ENCODE measurements around the gene MEIS2.

The MEIS2 gene

DNA sequence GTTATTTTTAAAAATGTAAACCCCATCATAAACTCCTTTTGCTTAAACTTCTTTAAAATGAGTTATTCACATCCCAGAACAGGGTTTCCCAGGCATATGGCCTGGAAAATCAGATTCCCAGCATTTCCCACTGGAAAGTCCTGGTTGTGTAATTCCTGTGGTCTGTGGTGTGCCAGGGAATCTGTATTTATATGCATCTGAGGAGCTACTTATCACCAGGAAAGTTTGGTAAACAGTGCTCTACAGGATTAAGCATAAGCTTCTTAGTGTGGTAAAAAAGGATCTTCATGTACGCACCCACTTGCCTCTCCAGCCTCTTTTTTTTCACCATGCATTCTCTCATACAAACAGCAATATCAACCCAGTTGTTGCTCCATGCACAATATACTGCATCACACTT is 28.2 kb downstream of the MEIS2 start:
- Histone ChIP-seq H3K27me3 (ENCODE audit: insufficient read depth, low read length, poor library complexity) (no peaks in the 10 kb centered on the region), H3K4me2 (ENCODE audit: insufficient read depth, low read length) (no peak overlapping the region), H4K20me1 (ENCODE audit: insufficient read depth, low read length) (no peaks in the 10 kb centered on the region), H2AFZ (ENCODE audit: low read depth, low read length) (no peak overlapping the region), H3K79me2 (ENCODE audit: insufficient read depth, low read length) (no peaks in the 10 kb centered on the region), H3K4me3 (ENCODE audit: low read depth in 1 of 2, low read length in 2 of 2) (no peak overlapping the region), H3K9ac (ENCODE audit: low read depth, low read length) (no peak overlapping the region), H3K36me3 (ENCODE audit: insufficient read depth, low read length) (no peaks in the 10 kb centered on the region), H3K9me3 (ENCODE audit: insufficient read depth, low read length, severe bottlenecking) (no peaks in the 10 kb centered on the region), H3K27ac (ENCODE audit: low read length) (no peak overlapping the region), H3K4me1 (ENCODE audit: insufficient read depth, low read length) (no peaks in the 10 kb centered on the region)
- ATAC-seq (ENCODE audit: insufficient read depth, low read depth): no peak
- no peak for DNase-seq
- TF ChIP-seq, protein P1, sequence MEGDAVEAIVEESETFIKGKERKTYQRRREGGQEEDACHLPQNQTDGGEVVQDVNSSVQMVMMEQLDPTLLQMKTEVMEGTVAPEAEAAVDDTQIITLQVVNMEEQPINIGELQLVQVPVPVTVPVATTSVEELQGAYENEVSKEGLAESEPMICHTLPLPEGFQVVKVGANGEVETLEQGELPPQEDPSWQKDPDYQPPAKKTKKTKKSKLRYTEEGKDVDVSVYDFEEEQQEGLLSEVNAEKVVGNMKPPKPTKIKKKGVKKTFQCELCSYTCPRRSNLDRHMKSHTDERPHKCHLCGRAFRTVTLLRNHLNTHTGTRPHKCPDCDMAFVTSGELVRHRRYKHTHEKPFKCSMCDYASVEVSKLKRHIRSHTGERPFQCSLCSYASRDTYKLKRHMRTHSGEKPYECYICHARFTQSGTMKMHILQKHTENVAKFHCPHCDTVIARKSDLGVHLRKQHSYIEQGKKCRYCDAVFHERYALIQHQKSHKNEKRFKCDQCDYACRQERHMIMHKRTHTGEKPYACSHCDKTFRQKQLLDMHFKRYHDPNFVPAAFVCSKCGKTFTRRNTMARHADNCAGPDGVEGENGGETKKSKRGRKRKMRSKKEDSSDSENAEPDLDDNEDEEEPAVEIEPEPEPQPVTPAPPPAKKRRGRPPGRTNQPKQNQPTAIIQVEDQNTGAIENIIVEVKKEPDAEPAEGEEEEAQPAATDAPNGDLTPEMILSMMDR (IDR thresholded peaks at IDR 0.05; ENCODE audit: borderline replicate concordance, extremely low read depth, low read length, poor library complexity, severe bottlenecking): no peak
- TF ChIP-seq EZH2 (IDR thresholded peaks at IDR 0.05; ENCODE audit: borderline replicate concordance, low read depth, low read length, severe bottlenecking): no peak

DNA sequence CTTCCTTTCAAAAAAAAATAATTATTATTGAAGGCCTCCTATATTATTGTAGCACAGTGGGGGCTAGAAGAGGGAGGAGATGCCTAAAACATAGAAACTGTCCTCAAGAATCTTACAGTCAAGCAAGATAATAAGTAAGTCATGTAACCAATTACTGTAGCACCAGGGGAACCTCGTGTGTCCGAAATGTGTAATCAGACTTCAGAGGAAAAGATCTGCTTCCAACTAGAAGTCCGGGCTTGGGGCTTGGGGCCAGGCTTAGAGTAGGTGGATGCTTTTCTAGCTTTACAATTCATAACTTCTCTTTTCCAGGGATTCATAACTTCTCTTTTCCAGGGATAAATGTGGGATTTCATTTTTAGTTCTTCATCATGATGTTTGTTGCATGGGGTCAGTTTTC is 29.2 kb downstream of the MEIS2 start:
- no peak overlapping the region for H3K4me2 ChIP-seq (ENCODE audit: insufficient read depth, low read length)
- no peaks in the 10 kb centered on the region for H3K4me1 ChIP-seq (ENCODE audit: insufficient read depth, low read length)
- H3K4me3 ChIP-seq (ENCODE audit: low read depth in 1 of 2, low read length in 2 of 2): no peak overlapping the region
- H2AFZ ChIP-seq (ENCODE audit: low read depth, low read length): no peak overlapping the region
- H3K79me2 ChIP-seq (ENCODE audit: insufficient read depth, low read length): no peaks in the 10 kb centered on the region
- no peaks in the 10 kb centered on the region for H3K36me3 ChIP-seq (ENCODE audit: insufficient read depth, low read length)
- no peak for DNase-seq
- no peak overlapping the region for H3K9ac ChIP-seq (ENCODE audit: low read depth, low read length)
- no peak for ATAC-seq (ENCODE audit: insufficient read depth, low read depth)
- H3K27ac ChIP-seq (ENCODE audit: low read length): no peak overlapping the region
- H4K20me1 ChIP-seq (ENCODE audit: insufficient read depth, low read length): no peaks in the 10 kb centered on the region
- TF ChIP-seq EZH2 (IDR thresholded peaks at IDR 0.05; ENCODE audit: borderline replicate concordance, low read depth, low read length, severe bottlenecking): no peak
- TF ChIP-seq, protein P1 (IDR thresholded peaks at IDR 0.05; ENCODE audit: borderline replicate concordance, extremely low read depth, low read length, poor library complexity, severe bottlenecking): no peak
- H3K27me3 ChIP-seq (ENCODE audit: insufficient read depth, low read length, poor library complexity): no peaks in the 10 kb centered on the region
- no peaks in the 10 kb centered on the region for H3K9me3 ChIP-seq (ENCODE audit: insufficient read depth, low read length, severe bottlenecking)

DNA sequence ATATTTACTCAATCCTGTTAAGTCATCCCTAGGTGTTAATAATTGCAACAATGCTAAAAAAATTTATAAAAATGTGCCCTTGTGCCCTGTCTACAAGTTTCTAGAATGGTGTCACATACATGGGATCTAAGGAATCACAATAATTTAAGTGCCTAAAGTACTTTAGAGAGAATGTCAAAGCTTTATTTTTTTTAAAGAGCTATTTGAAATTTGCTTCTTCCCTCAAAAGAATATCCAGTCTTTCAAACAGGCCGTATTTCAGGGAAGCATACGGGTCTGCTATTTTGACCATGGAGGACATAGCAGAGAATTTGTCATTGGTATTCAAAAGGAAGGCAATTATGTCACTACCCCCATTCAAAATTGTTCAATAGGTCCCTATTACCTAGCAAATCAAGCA is 29.7 kb downstream of the MEIS2 start:
- no peaks in the 10 kb centered on the region for H3K27me3 ChIP-seq (ENCODE audit: insufficient read depth, low read length, poor library complexity)
- H3K4me3 ChIP-seq (ENCODE audit: low read depth in 1 of 2, low read length in 2 of 2): no peak overlapping the region
- no peaks in the 10 kb centered on the region for H3K79me2 ChIP-seq (ENCODE audit: insufficient read depth, low read length)
- no peak overlapping the region for H2AFZ ChIP-seq (ENCODE audit: low read depth, low read length)
- H3K4me2 ChIP-seq (ENCODE audit: insufficient read depth, low read length): no peak overlapping the region
- H4K20me1 ChIP-seq (ENCODE audit: insufficient read depth, low read length): no peaks in the 10 kb centered on the region
- no peaks in the 10 kb centered on the region for H3K4me1 ChIP-seq (ENCODE audit: insufficient read depth, low read length)
- ATAC-seq (ENCODE audit: insufficient read depth, low read depth): no peak
- no peaks in the 10 kb centered on the region for H3K9me3 ChIP-seq (ENCODE audit: insufficient read depth, low read length, severe bottlenecking)
- H3K9ac ChIP-seq (ENCODE audit: low read depth, low read length): no peak overlapping the region
- TF ChIP-seq, protein P1 (IDR thresholded peaks at IDR 0.05; ENCODE audit: borderline replicate concordance, extremely low read depth, low read length, poor library complexity, severe bottlenecking): no peak
- TF ChIP-seq EZH2 (IDR thresholded peaks at IDR 0.05; ENCODE audit: borderline replicate concordance, low read depth, low read length, severe bottlenecking): no peak
- no peak overlapping the region for H3K27ac ChIP-seq (ENCODE audit: low read length)
- no peaks in the 10 kb centered on the region for H3K36me3 ChIP-seq (ENCODE audit: insufficient read depth, low read length)
- DNase-seq: no peak

DNA sequence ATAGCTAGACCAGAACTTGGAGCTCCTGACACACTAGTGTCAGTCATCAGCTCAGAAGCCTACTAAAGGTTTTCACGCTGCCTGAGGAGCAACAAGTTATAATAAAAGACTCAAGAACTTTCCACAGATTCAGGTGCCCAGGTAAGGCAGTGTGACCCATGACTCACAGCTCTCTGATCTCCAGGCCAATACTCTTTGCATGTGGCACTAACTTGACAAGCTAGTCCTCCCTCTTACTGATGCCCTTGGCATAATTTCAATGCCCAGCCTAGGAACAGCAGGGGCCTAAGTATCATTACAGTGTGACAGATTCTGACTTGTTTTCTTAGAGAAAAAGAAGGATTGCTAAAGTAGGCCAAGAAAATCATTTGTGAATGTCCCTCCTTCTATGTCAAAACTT is 38.4 kb downstream of the MEIS2 start:
- ATAC-seq (ENCODE audit: insufficient read depth, low read depth) (no peak), DNase-seq (no peak)
- no peaks in the 10 kb centered on the region for H4K20me1 ChIP-seq (ENCODE audit: insufficient read depth, low read length)
- no peaks in the 10 kb centered on the region for H3K79me2 ChIP-seq (ENCODE audit: insufficient read depth, low read length)
- TF ChIP-seq, protein P1 (IDR thresholded peaks at IDR 0.05; ENCODE audit: borderline replicate concordance, extremely low read depth, low read length, poor library complexity, severe bottlenecking): no peak
- no peak for TF ChIP-seq EZH2 (IDR thresholded peaks at IDR 0.05; ENCODE audit: borderline replicate concordance, low read depth, low read length, severe bottlenecking)
- H3K27ac ChIP-seq (ENCODE audit: low read length): no peak overlapping the region
- H3K36me3 ChIP-seq (ENCODE audit: insufficient read depth, low read length): no peaks in the 10 kb centered on the region
- H3K4me3 ChIP-seq (ENCODE audit: low read depth in 1 of 2, low read length in 2 of 2): no peak overlapping the region
- no peaks in the 10 kb centered on the region for H3K27me3 ChIP-seq (ENCODE audit: insufficient read depth, low read length, poor library complexity)
- H3K9me3 ChIP-seq (ENCODE audit: insufficient read depth, low read length, severe bottlenecking): no peaks in the 10 kb centered on the region
- H3K4me2 ChIP-seq (ENCODE audit: insufficient read depth, low read length): no peak overlapping the region
- no peaks in the 10 kb centered on the region for H3K4me1 ChIP-seq (ENCODE audit: insufficient read depth, low read length)
- no peak overlapping the region for H2AFZ ChIP-seq (ENCODE audit: low read depth, low read length)
- H3K9ac ChIP-seq (ENCODE audit: low read depth, low read length): no peak overlapping the region

All from DND-41 (cell line).